ENCODE results near the gene RPGRIP1L. TPM values are rescaled to one million over a fixed set of nuclear protein-coding genes. Genes with fewer than 3 reads are reported as not detected.

Gene RPGRIP1L
- total RNA-seq, 3 donors from 2014 or later: 3.2 to 7.5 (median 7.5) TPM

GRCh38 chr16:53664724-53665345 lies 38.8 kb downstream of the RPGRIP1L start:
- Histone ChIP-seq H3K4me1 (no peaks in the 10 kb centered on the region), H3K9me3 (no peaks in the 10 kb centered on the region), H3K27ac (peak overlapping the region in 1 of 2 donors; percentile 37), H3K4me3 (no peak overlapping the region), H3K27me3 (no peaks in the 10 kb centered on the region), H3K36me3 (no peaks in the 10 kb centered on the region)
- TF ChIP-seq POLR2AphosphoS5 (IDR thresholded peaks at IDR 0.05): peak in 1 of 3 donors; percentile 27
- TF ChIP-seq CTCF (IDR thresholded peaks at IDR 0.05): no peak
- no peak for TF ChIP-seq POLR2A (IDR thresholded peaks at IDR 0.05)
- DNase-seq (ENCODE audit: low spot score in 2 of 2): peak in 1 of 2 donors; percentile 23
- intact Hi-C loops (cut with DNase I; ENCODE audit: low total_unique reads): no loop called here

GRCh38 chr16:53662072-53662471 lies 41.6 kb downstream of the RPGRIP1L start:
- no peaks in the 10 kb centered on the region for H3K36me3 ChIP-seq
- H3K4me3 ChIP-seq: no peak overlapping the region
- H3K9me3 ChIP-seq: no peaks in the 10 kb centered on the region
- H3K4me1 ChIP-seq: no peaks in the 10 kb centered on the region
- TF ChIP-seq CTCF (IDR thresholded peaks at IDR 0.05) (no peak), POLR2AphosphoS5 (IDR thresholded peaks at IDR 0.05) (no peak), POLR2A (IDR thresholded peaks at IDR 0.05) (no peak)
- intact Hi-C loops (cut with DNase I; ENCODE audit: low total_unique reads): no loop called here
- no peaks in the 10 kb centered on the region for H3K27me3 ChIP-seq
- no peak for DNase-seq (ENCODE audit: low spot score in 2 of 2)
- no peak overlapping the region for H3K27ac ChIP-seq

GRCh38 chr16:53654946-53655345 lies 48.7 kb downstream of the RPGRIP1L start:
- H3K36me3 ChIP-seq: no peaks in the 10 kb centered on the region
- TF ChIP-seq POLR2AphosphoS5 (IDR thresholded peaks at IDR 0.05) (no peak), POLR2A (IDR thresholded peaks at IDR 0.05) (no peak), CTCF (IDR thresholded peaks at IDR 0.05) (no peak)
- no peak for DNase-seq (ENCODE audit: low spot score in 2 of 2)

GRCh38 chr16:53651357-53651756 lies 52.3 kb downstream of the RPGRIP1L start:
- no peaks in the 10 kb centered on the region for H3K36me3 ChIP-seq
- no peaks in the 10 kb centered on the region for H3K27me3 ChIP-seq
- no peak overlapping the region for H3K4me3 ChIP-seq
- no peak overlapping the region for H3K27ac ChIP-seq
- no peak for TF ChIP-seq POLR2AphosphoS5 (IDR thresholded peaks at IDR 0.05)
- no peak for TF ChIP-seq CTCF (IDR thresholded peaks at IDR 0.05)
- no peak for TF ChIP-seq POLR2A (IDR thresholded peaks at IDR 0.05)
- no peaks in the 10 kb centered on the region for H3K9me3 ChIP-seq
- no peak for DNase-seq (ENCODE audit: low spot score in 2 of 2)
- intact Hi-C loops (cut with DNase I; ENCODE audit: low total_unique reads): loop anchor here (10.0 kb wide), 1 partner anchor 427 kb away; no protein-coding TSS in a partner anchor
- no peaks in the 10 kb centered on the region for H3K4me1 ChIP-seq

More at GRCh38 chr16:53654946-53655345, 48.7 kb downstream of the RPGRIP1L start:
- Histone ChIP-seq H3K4me1 (no peaks in the 10 kb centered on the region), H3K4me3 (no peak overlapping the region), H3K27ac (no peak overlapping the region), H3K9me3 (no peaks in the 10 kb centered on the region), H3K27me3 (no peaks in the 10 kb centered on the region)
- intact Hi-C loops (cut with DNase I; ENCODE audit: low total_unique reads): loop anchor here (10.0 kb wide), 1 partner anchor 430 kb away; no protein-coding TSS in a partner anchor

GRCh38 chr16:53646506-53646905 lies 57.2 kb downstream of the RPGRIP1L start:
- intact Hi-C loops (cut with DNase I; ENCODE audit: low total_unique reads): no loop called here

More at GRCh38 chr16:53646506-53646905, 57.2 kb downstream of the RPGRIP1L start:
- DNase-seq (ENCODE audit: low spot score in 2 of 2): no peak
- H3K27me3 ChIP-seq: no peaks in the 10 kb centered on the region
- no peak overlapping the region for H3K27ac ChIP-seq
- peaks cover 0 to 17% of the 10 kb centered on the region in 2 donors for H3K9me3 ChIP-seq
- no peak for TF ChIP-seq POLR2A (IDR thresholded peaks at IDR 0.05)
- TF ChIP-seq POLR2AphosphoS5 (IDR thresholded peaks at IDR 0.05): no peak
- H3K4me1 ChIP-seq: no peaks in the 10 kb centered on the region
- H3K4me3 ChIP-seq: no peak overlapping the region
- H3K36me3 ChIP-seq: no peaks in the 10 kb centered on the region
